CMK (cell line): ENCODE data around the gene RNF138.
"Not testable (repeated sequence)": the region's sequence is repeated elsewhere in the genome, so short reads cannot be mapped to it uniquely, and the experiment has no call there.

Experiments
- DNase-seq: peaks from one replicate; pipeline ENCODE4 v3.0.0-alpha.2; 2010; ENCODE audit warnings: low read depth

The RNF138 gene

GRCh38 chr18:32095192-32095899 is 3.7 kb downstream of the RNF138 start:
- DNase-seq, result no peak

GRCh38 chr18:32095900-32096229 is 4.2 kb downstream of the RNF138 start:
- no peak for DNase-seq

- no peak for DNase-seq
Observed at GRCh38 chr18:32096946-32097345, 5.3 kb downstream of the RNF138 start.

- DNase-seq, result no peak
Observed at GRCh38 chr18:32104516-32104915, 12.8 kb downstream of the RNF138 start.

- no peak for DNase-seq
Observed at GRCh38 chr18:32110005-32110404, 18.3 kb downstream of the RNF138 start.

GRCh38 chr18:32111706-32112105 is 20.0 kb downstream of the RNF138 start:
- DNase-seq, result no peak

GRCh38 chr18:32112826-32113225 is 21.2 kb downstream of the RNF138 start:
- no peak for DNase-seq

- no peak for DNase-seq
Observed at GRCh38 chr18:32114293-32114942, 22.7 kb downstream of the RNF138 start.

- no peak for DNase-seq
Observed at GRCh38 chr18:32122039-32122438, 30.4 kb downstream of the RNF138 start.

GRCh38 chr18:32126538-32126937 is 34.9 kb downstream of the RNF138 start:
- DNase-seq, result no peak

GRCh38 chr18:32135625-32136024 is 44.0 kb downstream of the RNF138 start:
- DNase-seq, result no peak

- DNase-seq, result peak; percentile 38
Observed at GRCh38 chr18:32138332-32138982, 46.8 kb downstream of the RNF138 start.

- DNase-seq, result no peak
Observed at GRCh38 chr18:32139835-32140283, 48.2 kb downstream of the RNF138 start.

GRCh38 chr18:32148185-32148870 is 56.7 kb downstream of the RNF138 start:
- no peak for DNase-seq

- no peak for DNase-seq
Observed at GRCh38 chr18:32152705-32153448, 61.2 kb downstream of the RNF138 start.

- no peak for DNase-seq
Observed at GRCh38 chr18:32156855-32157254, 65.2 kb downstream of the RNF138 start.

- DNase-seq, result no peak
Observed at GRCh38 chr18:32157580-32157979, 65.9 kb downstream of the RNF138 start.

GRCh38 chr18:32158108-32158624 is 66.5 kb downstream of the RNF138 start:
- DNase-seq, result peak; percentile 25

- not testable (repeated sequence) for DNase-seq
Observed at GRCh38 chr18:32158631-32159030, 67.0 kb downstream of the RNF138 start.

- no peak for DNase-seq
Observed at GRCh38 chr18:32160547-32160946, 68.9 kb downstream of the RNF138 start.

GRCh38 chr18:32167980-32168730 is 76.5 kb downstream of the RNF138 start:
- DNase-seq, result no peak
